PC-3 (cell line): ENCODE measurements around the gene HOXD1.

Experiments
- EZH2 ChIP-seq: fragments of 300-600 bp; sonication (generic); IDR thresholded peaks from one replicate; pipeline ENCODE4 v1.6.1; 2017; ENCODE audit warnings: antibody characterized with exemption, mild to moderate bottlenecking, low read length; ENCODE audit not compliant: unreplicated experiment
- EZH2phosphoT487 ChIP-seq: fragments of 300-600 bp; sonication (generic); IDR thresholded peaks from 2 replicates; pipeline ENCODE4 v1.6.1; 2018; ENCODE audit warnings: mild to moderate bottlenecking, antibody characterized with exemption, low read length, borderline replicate concordance
- TF ChIP-seq, protein P1 (sequence below): fragments of 300-600 bp; sonication (generic); conservative IDR thresholded peaks from 2 replicates; pipeline ENCODE4 v1.5.1; 2017; ENCODE audit warnings: antibody characterized with exemption, low read depth, mild to moderate bottlenecking, low read length

DNA sequence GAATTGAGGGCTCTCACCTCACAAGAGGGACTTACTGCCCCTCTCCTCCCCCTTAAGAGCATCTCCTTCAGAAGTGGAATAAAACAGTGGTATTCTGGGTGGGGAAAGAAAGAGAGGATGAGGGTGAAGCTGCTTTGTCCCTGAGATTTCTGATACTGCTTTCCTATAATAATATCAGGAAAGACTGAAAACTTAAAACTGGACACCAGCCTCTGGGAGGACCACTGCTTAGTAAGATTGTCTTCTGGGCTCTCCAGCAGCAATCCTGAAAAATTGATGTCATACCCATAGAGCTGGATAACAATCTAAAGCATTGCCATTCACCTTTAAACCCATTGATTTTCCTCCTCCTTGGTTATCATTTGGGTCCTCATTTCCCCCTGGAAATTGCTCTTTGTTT is 41.8 kb upstream of the HOXD1 start:
- TF ChIP-seq, protein P1, sequence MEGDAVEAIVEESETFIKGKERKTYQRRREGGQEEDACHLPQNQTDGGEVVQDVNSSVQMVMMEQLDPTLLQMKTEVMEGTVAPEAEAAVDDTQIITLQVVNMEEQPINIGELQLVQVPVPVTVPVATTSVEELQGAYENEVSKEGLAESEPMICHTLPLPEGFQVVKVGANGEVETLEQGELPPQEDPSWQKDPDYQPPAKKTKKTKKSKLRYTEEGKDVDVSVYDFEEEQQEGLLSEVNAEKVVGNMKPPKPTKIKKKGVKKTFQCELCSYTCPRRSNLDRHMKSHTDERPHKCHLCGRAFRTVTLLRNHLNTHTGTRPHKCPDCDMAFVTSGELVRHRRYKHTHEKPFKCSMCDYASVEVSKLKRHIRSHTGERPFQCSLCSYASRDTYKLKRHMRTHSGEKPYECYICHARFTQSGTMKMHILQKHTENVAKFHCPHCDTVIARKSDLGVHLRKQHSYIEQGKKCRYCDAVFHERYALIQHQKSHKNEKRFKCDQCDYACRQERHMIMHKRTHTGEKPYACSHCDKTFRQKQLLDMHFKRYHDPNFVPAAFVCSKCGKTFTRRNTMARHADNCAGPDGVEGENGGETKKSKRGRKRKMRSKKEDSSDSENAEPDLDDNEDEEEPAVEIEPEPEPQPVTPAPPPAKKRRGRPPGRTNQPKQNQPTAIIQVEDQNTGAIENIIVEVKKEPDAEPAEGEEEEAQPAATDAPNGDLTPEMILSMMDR, result no peak
- TF ChIP-seq EZH2 (no peak), EZH2phosphoT487 (no peak)
